CD4-positive, CD25-positive, alpha-beta regulatory T cell (primary cell): ENCODE results near the gene PRSS23. TPM values are rescaled to one million over a fixed set of nuclear protein-coding genes. Genes with fewer than 3 reads are reported as not detected.
"Not testable (repeated sequence)": the region's sequence is repeated elsewhere in the genome, so short reads cannot be mapped to it uniquely, and the experiment has no call there.

ENCODE experiments used
- ATAC-seq, 2 donors: fragments of 150-1000 bp; cut with Tn5 transposase; one replicate each; pipeline ENCODE4 v1.10.0; 2021; ENCODE audit warnings: low read depth in 2 of 2, moderate number of reproducible peaks in 2 of 2, moderate library complexity in 1 of 2
- DNase-seq, 3 donors: peaks; one replicate each; pipeline versions ENCODE4 v3.0.0 to v3.0.0-alpha.2; 2012 to 2022; ENCODE audit warnings: mixed read lengths in 1 of 3
- H3K27ac ChIP-seq: one replicate; pipeline ENCODE4 v1.7.0; 2013; ENCODE audit warnings: mild to moderate bottlenecking, low read length; ENCODE audit not compliant: insufficient read depth, poor library complexity, severe bottlenecking
- H3K27me3 ChIP-seq: one replicate; pipeline ENCODE4 v1.7.0; 2013; ENCODE audit warnings: low read length; ENCODE audit not compliant: control insufficient read depth, insufficient read depth
- H3K36me3 ChIP-seq: one replicate; pipeline ENCODE4 v1.7.0; 2013; ENCODE audit warnings: mild to moderate bottlenecking, low read length, moderate library complexity; ENCODE audit not compliant: control insufficient read depth, insufficient read depth
- H3K4me1 ChIP-seq: 2 replicates; pipeline ENCODE4 v1.7.0; 2013; ENCODE audit warnings: mild to moderate bottlenecking, low read length; ENCODE audit not compliant: insufficient read depth, control insufficient read depth, poor library complexity, severe bottlenecking
- H3K4me3 ChIP-seq: one replicate; pipeline ENCODE4 v1.7.0; 2013; ENCODE audit warnings: low read depth, mild to moderate bottlenecking, low read length, moderate library complexity
- H3K9me3 ChIP-seq, 2 experiments: 1 replicate in 1 of 2; 2 replicates in 1 of 2; pipeline ENCODE4 v1.7.0; 2013; ENCODE audit warnings: low read length in 2 of 2, mild to moderate bottlenecking in 1 of 2, moderate library complexity in 1 of 2; ENCODE audit not compliant: control insufficient read depth in 2 of 2
- H3K27ac Mint-ChIP-seq, 3 donors: one replicate each; pipeline ENCODE4 v1.8.0; 2020 to 2022; ENCODE audit warnings: mild to moderate bottlenecking in 3 of 3, mixed read lengths in 3 of 3, moderate library complexity in 2 of 3
- H3K27me3 Mint-ChIP-seq: one replicate; pipeline ENCODE4 v1.8.0; 2022; ENCODE audit warnings: mild to moderate bottlenecking, mixed read lengths
- H3K36me3 Mint-ChIP-seq: one replicate; pipeline ENCODE4 v1.8.0; 2020; ENCODE audit warnings: mixed read lengths
- H3K4me1 Mint-ChIP-seq, 4 donors: one replicate each; pipeline ENCODE4 v1.8.0; 2020 to 2022; ENCODE audit warnings: mixed read lengths in 4 of 4, mild to moderate bottlenecking in 1 of 4
- H3K4me3 Mint-ChIP-seq, 4 donors: one replicate each; pipeline ENCODE4 v1.8.0; 2020 to 2022; ENCODE audit warnings: mild to moderate bottlenecking in 4 of 4, mixed read lengths in 4 of 4, moderate library complexity in 3 of 4
- H3K9me3 Mint-ChIP-seq, 7 donors: one replicate each; pipeline ENCODE4 v1.8.0; 2020 to 2022; ENCODE audit warnings: mixed read lengths in 7 of 7, mild to moderate bottlenecking in 3 of 7, moderate library complexity in 2 of 7
- polyA plus RNA-seq, 4 donors: library from polyadenylated mRNA; unstranded; fragments of 300-500 nt; fragmentation: Illumina TruSeq; gene quantifications; one replicate each; pipeline ENCODE4 v1.2.3, GENCODE V29; 2021
- total RNA-seq: library from RNA; stranded (reverse); gene quantifications from one replicate; pipeline ENCODE4 v1.2.3, GENCODE V29; 2022

The PRSS23 gene
- total and polyA plus RNA-seq, 5 donors from 2014 or later, result 0.15 to 0.20 TPM; not detected in 3

DNA sequence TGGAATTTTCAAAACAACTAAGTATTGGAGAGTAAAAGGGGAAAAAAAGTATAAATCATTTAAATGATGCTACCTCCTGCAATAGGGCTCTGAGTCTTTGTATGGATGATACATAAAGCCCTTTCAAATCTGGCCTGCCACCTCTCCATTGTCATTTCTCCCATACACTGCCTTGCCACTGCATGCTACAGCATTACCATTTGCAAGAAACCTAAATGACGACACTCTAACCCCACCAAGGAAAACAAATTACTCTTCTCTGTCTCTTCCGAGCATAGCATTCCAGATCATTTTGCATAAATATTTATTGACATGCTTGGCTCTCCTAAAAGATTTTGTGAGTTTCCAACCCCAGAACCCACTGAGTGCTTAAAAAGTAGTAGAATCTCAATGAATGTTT, 34.5 kb upstream of the PRSS23 start:
- Mint-ChIP-seq H3K9me3 (peaks cover 0 to 3% (median 0%) of the 10 kb centered on the region in 7 donors), H3K4me3 (no peak overlapping the region), H3K4me1 (no peaks in the 10 kb centered on the region), H3K27me3 (peaks cover 7% of the 10 kb centered on the region), H3K27ac (no peak overlapping the region), H3K36me3 (no peaks in the 10 kb centered on the region)
- DNase-seq (no peak), ATAC-seq (no peak)
- H3K27ac ChIP-seq, result no peak overlapping the region
- H3K27me3 ChIP-seq, result peaks cover 2% of the 10 kb centered on the region
- H3K4me1 ChIP-seq, result no peaks in the 10 kb centered on the region
- H3K36me3 ChIP-seq, result no peaks in the 10 kb centered on the region
- H3K9me3 ChIP-seq, result no peaks in the 10 kb centered on the region
- no peak overlapping the region for H3K4me3 ChIP-seq

DNA sequence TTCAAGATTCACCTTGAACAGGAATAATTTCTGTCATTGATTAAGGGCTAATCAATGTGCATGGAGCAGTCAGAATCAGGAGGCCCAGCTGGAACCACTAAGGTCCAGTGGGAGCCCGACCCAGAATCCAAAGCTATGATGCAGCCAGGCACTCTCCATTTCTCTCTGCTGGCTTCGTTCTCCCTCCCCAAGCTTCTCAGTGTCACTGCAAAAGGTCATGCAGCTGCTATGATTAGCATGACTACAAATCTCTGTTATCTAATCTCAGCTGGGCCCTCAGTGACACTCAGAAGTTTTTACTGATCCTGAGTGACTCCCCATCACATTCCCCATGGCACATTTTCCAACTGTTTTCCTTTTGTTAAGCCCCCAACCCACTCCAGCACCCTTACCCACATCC, 31.1 kb upstream of the PRSS23 start:
- Mint-ChIP-seq H3K9me3 (no peaks in the 10 kb centered on the region), H3K27me3 (peaks cover 4% of the 10 kb centered on the region), H3K4me3 (no peak overlapping the region), H3K27ac (no peak overlapping the region), H3K4me1 (no peaks in the 10 kb centered on the region), H3K36me3 (no peaks in the 10 kb centered on the region)
- Histone ChIP-seq H3K36me3 (no peaks in the 10 kb centered on the region), H3K27me3 (no peaks in the 10 kb centered on the region), H3K4me3 (no peak overlapping the region), H3K9me3 (no peaks in the 10 kb centered on the region), H3K4me1 (no peaks in the 10 kb centered on the region), H3K27ac (no peak overlapping the region)
- no peak for DNase-seq
- no peak for ATAC-seq

DNA sequence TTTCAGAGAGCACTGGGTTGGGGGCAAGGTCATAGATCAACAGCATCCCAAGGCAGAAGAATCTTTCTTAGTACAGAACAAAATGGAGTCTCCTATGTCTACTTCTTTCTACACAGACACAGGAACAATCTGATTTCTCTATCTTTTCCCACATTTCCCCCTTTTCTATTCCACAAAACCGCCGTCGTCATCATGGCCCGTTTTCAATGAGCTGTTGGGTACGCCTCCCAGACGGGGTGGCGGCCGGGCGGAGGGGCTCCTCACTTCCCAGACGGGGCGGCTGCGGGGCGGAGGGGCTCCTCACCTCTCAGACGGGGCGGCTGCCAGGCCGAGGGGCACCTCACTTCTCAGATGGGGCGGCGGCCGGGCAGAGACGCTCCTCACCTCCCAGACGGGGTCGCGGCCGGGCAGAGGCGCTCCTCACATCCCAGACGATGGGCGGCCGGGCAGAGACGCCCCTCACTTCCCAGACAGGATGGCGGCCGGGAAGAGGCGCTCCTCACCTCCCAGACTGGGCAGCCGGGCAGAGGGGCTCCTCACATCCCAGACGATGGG, 29.8 kb upstream of the PRSS23 start:
- not testable (repeated sequence) for H3K27me3 Mint-ChIP-seq, H3K27me3 ChIP-seq, ATAC-seq, H3K9me3 ChIP-seq, DNase-seq, H3K4me3 ChIP-seq, H3K27ac Mint-ChIP-seq, H3K9me3 Mint-ChIP-seq, H3K36me3 ChIP-seq, H3K4me1 ChIP-seq, H3K4me3 Mint-ChIP-seq, H3K4me1 Mint-ChIP-seq, H3K36me3 Mint-ChIP-seq, H3K27ac ChIP-seq

GRCh38 chr11:86772999-86773398, 27.3 kb upstream of the PRSS23 start:
- Mint-ChIP-seq H3K9me3 (peaks cover 0 to 1% (median 0%) of the 10 kb centered on the region in 7 donors), H3K27ac (no peak overlapping the region), H3K27me3 (peaks cover 4% of the 10 kb centered on the region), H3K4me1 (no peaks in the 10 kb centered on the region), H3K36me3 (no peaks in the 10 kb centered on the region), H3K4me3 (no peak overlapping the region)
- no peak overlapping the region for H3K27ac ChIP-seq
- no peaks in the 10 kb centered on the region for H3K4me1 ChIP-seq
- no peak for DNase-seq
- no peaks in the 10 kb centered on the region for H3K36me3 ChIP-seq
- ATAC-seq, result no peak
- H3K4me3 ChIP-seq, result no peak overlapping the region
- H3K27me3 ChIP-seq, result no peaks in the 10 kb centered on the region
- no peaks in the 10 kb centered on the region for H3K9me3 ChIP-seq

- Mint-ChIP-seq H3K4me3 (no peak overlapping the region), H3K36me3 (no peaks in the 10 kb centered on the region), H3K27me3 (peaks cover 4% of the 10 kb centered on the region), H3K4me1 (no peaks in the 10 kb centered on the region), H3K9me3 (peaks cover 0 to 1% (median 0%) of the 10 kb centered on the region in 7 donors), H3K27ac (no peak overlapping the region)
- Histone ChIP-seq H3K27ac (no peak overlapping the region), H3K4me3 (no peak overlapping the region), H3K9me3 (no peaks in the 10 kb centered on the region), H3K27me3 (no peaks in the 10 kb centered on the region), H3K4me1 (no peaks in the 10 kb centered on the region), H3K36me3 (no peaks in the 10 kb centered on the region)
- DNase-seq, result no peak
- ATAC-seq, result no peak
These were observed 26.7 kb upstream of the PRSS23 start for GRCh38 chr11:86773513-86774252.

GRCh38 chr11:86774417-86774816, 25.9 kb upstream of the PRSS23 start:
- H3K36me3 ChIP-seq, result no peaks in the 10 kb centered on the region
- no peaks in the 10 kb centered on the region for H3K4me1 Mint-ChIP-seq
- H3K27me3 ChIP-seq, result peaks cover 2% of the 10 kb centered on the region
- no peak overlapping the region for H3K27ac Mint-ChIP-seq
- no peaks in the 10 kb centered on the region for H3K4me1 ChIP-seq
- no peaks in the 10 kb centered on the region for H3K9me3 ChIP-seq
- peaks cover 0 to 1% (median 0%) of the 10 kb centered on the region in 7 donors for H3K9me3 Mint-ChIP-seq
- no peaks in the 10 kb centered on the region for H3K36me3 Mint-ChIP-seq
- no peak for DNase-seq
- peaks cover 4% of the 10 kb centered on the region for H3K27me3 Mint-ChIP-seq
- H3K27ac ChIP-seq, result no peak overlapping the region
- H3K4me3 Mint-ChIP-seq, result no peak overlapping the region
- no peak for ATAC-seq
- no peak overlapping the region for H3K4me3 ChIP-seq

DNA sequence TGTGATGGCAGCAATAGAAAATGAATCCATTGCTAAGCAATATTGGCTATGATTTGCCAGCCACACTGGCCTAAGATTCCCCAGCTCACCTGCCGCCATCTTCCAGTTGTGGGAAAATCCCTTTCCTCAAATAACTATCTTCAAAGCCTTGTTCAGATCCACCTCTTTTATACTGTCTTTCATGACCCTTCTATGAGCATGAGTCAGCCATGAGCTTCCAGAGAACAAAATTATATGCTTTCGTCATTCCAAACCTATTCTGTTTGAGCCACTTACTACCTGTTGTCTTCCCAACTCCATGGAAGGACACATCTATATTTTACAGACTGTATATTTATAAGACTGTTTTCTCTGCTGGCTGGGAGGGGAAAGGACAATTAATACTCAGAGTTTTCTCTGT, 25.0 kb upstream of the PRSS23 start:
- no peaks in the 10 kb centered on the region for H3K4me1 ChIP-seq
- DNase-seq (no peak), ATAC-seq (no peak)
- no peak overlapping the region for H3K27ac ChIP-seq
- peaks cover 0 to 1% (median 0%) of the 10 kb centered on the region in 7 donors for H3K9me3 Mint-ChIP-seq
- peaks cover 4% of the 10 kb centered on the region for H3K27me3 Mint-ChIP-seq
- peaks cover 5% of the 10 kb centered on the region for H3K27me3 ChIP-seq
- no peaks in the 10 kb centered on the region for H3K36me3 ChIP-seq
- no peaks in the 10 kb centered on the region for H3K4me1 Mint-ChIP-seq
- H3K9me3 ChIP-seq, result no peaks in the 10 kb centered on the region
- H3K27ac Mint-ChIP-seq, result no peak overlapping the region
- H3K36me3 Mint-ChIP-seq, result no peaks in the 10 kb centered on the region
- no peak overlapping the region for H3K4me3 Mint-ChIP-seq
- no peak overlapping the region for H3K4me3 ChIP-seq

DNA sequence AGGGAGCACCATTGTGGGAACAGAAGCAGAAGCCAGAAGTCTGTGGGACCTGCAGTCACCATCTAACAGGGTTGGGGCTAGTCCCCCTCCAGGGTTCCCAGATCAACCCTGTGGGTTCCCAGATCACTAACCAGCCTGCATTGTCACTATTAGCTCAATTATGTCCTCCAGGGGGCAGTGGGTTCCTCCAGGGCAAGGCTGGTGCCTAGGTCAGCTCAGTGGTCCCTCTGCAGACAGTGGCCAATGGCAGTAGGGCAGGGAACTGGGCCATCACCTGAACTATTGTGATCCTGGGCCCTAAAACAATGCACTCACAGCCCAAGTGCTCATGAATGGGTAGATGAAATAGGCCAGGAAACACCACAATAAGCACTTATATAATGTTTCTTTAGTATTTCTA, 18.8 kb upstream of the PRSS23 start:
- peaks cover 4% of the 10 kb centered on the region for H3K27me3 Mint-ChIP-seq
- no peaks in the 10 kb centered on the region for H3K4me1 Mint-ChIP-seq
- H3K27me3 ChIP-seq, result peaks cover 7% of the 10 kb centered on the region
- no peaks in the 10 kb centered on the region for H3K36me3 ChIP-seq
- H3K9me3 Mint-ChIP-seq, result peaks cover 0 to 4% (median 0%) of the 10 kb centered on the region in 7 donors
- no peak overlapping the region for H3K27ac Mint-ChIP-seq
- DNase-seq, result no peak
- H3K4me3 ChIP-seq, result no peak overlapping the region
- no peak for ATAC-seq
- no peaks in the 10 kb centered on the region for H3K9me3 ChIP-seq
- no peak overlapping the region for H3K4me3 Mint-ChIP-seq
- H3K36me3 Mint-ChIP-seq, result no peaks in the 10 kb centered on the region
- H3K4me1 ChIP-seq, result no peaks in the 10 kb centered on the region
- no peak overlapping the region for H3K27ac ChIP-seq
